GM19468 (cell line): Measurements from ENCODE around the gene LRBA.

ENCODE experiments used
- ATAC-seq: cut with Tn5 transposase; IDR thresholded peaks from one replicate; pipeline ENCODE4 v1.9.1; 2021; ENCODE audit warnings: mild to moderate bottlenecking, moderate library complexity, moderate number of reproducible peaks; ENCODE audit not compliant: unreplicated experiment; ENCODE audit errors: extremely low read depth

Gene LRBA

DNA sequence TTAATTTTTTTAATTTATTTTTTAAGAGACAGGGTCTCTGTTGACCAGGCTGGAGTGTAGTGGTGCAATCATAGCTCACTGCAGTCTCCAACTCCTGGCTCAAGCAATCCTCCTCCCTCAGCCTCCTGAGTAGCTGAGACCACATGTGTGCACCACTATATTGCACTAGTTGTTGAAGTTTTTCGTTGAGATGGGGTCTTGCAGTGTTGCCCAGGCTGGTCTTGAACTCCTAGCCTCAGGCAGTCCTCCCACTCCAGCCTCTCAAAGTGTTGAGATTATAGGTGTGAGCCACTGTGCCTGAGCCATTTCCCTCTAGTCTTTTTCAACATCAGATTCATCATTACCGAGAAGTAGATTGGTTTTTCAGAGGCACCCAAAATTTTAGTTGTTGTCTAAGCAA is 771.2 kb downstream of the LRBA start:
- ATAC-seq: no peak

DNA sequence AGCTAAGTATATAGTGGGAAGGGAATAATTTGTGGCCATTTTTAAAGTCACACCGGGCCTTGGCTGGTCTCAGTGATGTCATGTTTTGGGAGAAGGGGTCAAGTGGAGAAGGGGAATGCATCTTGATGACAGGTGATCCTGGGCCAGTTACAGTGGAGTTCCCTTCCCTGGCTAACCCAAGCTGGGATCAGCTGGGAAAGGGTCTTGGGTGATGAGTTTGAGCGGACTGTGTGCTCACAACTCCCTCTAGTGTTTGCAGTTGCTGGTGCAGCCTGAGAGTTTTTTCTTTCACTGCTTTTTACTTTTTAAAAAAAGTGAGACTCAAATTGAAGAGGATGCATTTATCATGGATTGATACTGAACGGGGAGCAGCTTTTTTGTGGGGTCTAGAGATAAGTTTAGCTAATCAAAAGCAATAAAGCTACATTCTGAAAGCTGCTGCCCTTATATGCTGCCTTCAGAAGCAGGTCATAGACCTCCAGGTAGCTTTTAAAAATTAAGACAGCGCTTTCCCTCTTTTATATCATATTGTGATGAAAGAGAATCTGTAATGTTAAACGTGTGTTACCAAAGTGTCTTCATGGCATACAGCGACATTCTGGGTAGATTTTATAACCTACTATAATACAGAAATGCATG is 772.1 kb downstream of the LRBA start:
- ATAC-seq: no peak

DNA sequence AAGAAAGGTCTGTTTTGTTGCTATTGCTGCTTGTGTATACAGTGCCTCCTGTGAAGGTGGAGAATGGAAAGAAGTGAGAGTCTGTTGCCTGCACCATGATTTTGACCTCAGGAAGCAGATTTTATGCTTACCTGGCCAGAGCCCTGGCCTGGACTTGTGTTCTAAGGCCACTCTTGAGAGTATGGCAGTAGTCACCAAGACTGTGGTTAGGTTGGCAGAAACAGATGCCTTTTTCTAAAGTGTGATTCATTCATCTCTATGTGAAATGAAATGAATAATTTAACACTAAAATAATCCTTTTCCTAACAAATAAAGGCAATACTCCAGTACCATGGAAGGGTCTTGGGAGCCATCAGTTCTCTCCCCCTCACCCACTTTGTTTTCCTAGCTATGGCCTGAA is 775.1 kb downstream of the LRBA start:
- no peak for ATAC-seq

DNA sequence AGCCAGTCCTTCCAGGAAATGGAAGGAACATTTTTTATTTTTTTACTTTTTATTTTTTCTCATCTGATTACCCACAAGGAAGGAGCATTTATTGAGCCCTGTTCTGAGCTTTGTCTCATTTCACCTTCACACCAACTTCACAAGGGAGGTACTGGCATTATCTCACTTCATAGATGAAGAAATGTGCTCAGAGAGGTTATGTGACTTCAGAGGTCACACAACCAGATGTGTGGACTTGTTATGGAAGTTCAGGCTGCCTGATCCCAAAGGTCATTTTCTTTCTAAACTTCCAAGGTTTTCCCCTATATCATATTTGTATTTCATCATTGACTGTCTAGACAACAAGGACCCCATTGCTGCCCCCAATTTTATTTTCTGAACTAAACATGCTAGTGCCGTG is 776.5 kb downstream of the LRBA start:
- ATAC-seq: no peak

DNA sequence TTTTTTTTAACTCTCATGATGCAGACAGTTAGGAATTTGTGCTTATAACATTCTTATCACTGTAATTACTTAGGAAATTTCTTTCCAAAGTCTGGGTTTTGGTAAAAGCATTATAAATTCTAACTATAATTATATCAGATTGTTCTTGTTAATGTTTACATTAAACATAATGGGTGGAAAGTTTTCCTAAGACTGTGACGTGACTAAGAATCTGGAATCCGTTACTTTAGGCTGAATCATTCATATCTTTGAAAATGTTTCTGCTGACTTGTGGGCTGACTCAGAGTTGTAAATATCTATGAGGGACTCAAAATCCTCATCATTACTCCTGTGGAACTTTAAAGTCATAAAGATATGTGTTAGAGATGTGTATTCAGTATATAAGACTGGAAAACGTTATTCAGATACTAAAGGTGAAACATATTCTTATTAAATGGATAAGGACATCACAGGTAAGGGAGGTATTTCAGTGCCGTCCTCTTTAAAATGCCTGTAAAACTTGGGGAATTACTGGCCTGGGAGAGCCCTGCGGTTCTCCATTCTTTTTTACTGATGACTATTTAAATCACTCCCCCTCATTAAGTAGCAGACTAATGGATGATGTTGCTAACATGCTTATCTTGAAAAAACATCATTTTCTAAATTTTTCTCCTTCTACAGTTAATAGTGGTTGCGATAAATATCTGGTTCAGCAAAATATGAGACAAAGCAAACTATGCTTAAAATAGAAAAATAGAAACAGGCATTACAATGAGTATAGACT is 777.8 kb downstream of the LRBA start:
- ATAC-seq: no peak

DNA sequence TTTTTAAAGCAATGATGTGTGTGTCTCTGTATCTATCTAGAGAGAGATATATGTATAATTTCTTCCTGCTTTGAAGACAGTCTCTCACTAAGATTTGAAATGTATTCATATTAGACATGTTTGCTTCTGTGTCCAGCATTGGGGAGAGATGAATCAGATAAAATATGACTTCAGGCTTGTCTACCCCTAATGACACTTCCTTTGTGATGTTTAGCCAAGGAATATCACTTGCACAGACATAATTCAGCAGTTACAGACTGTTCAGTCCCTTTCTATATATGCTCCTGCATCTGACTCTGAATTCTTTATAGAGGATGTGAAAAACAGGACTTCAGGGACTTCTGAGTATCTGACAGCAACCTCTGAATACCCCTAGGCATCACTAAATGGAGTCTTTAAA is 778.5 kb downstream of the LRBA start:
- no peak for ATAC-seq

DNA sequence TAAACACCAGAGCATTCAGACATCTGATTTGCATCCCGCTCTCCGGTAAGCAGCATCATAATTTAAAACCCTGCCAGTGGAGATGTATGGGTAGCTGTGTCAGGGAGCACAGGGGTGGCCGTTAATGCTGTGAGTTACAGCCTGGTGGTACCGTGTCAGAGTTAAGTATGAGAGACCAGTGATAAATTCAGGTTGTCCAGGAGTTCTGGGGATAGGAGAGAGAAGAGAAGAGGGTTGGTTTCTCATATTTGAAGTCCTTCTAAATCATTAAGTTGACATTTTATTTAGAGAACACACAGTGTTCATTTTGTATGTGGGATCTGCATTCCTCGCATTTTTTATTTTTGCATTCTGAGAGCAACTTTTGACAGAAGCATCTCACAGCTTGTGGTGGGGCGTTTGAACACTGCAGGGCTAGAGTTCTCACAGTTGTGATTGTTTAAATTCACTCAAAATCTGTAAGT is 779.2 kb downstream of the LRBA start:
- ATAC-seq: no peak

DNA sequence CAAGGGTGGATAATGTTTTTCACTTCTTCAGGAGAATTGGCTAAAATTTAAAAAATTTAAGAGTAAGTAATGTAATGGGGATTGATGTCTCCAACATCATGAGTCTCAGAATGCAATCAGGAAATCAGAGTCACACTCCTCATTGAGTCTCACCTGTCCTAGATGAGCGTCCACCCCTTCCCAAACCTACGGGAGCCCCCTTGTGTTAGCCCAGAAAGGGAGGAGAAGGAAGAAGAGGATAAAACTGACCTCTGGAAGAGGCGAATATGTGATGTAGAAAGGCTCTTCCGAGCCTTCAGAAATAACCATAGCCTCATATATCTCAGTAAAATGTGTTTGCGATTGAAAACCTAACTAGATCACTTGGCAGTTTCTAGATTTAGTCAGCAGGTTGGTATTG is 779.8 kb downstream of the LRBA start:
- ATAC-seq: no peak

DNA sequence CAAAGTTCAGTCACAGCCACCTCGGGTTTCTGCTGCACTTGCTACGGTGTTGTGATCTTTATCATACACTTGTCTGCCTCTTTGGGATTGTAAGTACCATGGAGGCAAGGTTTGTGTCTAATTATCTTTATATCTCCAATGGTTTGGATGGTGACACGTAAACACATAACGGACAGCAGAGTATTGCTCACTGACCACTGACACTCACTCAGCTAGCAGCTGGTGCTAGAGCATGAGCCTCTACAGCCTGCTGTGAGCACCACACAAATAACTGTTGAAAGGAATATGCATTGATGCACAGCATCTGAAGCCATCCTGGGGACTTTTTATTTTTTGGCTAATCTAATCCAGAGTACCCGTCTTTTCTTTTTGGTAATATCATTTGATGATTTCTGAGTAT is 780.8 kb downstream of the LRBA start:
- ATAC-seq: no peak

DNA sequence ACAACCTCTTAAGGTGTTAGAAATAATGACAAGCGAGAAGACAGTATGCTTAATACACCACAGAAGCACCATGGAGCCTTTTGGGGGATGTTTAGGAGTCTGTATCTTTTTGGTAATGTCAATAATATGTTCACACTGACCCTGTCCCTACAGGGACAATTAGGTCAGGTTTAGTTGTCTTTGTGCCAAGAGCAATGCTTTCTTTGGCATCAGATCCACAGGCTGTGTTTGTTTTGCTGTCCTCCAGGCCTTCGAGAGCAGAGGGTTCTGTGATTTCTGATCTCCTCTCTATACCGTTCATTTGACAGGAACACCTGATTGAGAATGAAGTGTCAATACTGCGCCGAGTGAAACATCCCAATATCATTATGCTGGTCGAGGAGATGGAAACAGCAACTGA is 783.1 kb downstream of the LRBA start:
- ATAC-seq: no peak

DNA sequence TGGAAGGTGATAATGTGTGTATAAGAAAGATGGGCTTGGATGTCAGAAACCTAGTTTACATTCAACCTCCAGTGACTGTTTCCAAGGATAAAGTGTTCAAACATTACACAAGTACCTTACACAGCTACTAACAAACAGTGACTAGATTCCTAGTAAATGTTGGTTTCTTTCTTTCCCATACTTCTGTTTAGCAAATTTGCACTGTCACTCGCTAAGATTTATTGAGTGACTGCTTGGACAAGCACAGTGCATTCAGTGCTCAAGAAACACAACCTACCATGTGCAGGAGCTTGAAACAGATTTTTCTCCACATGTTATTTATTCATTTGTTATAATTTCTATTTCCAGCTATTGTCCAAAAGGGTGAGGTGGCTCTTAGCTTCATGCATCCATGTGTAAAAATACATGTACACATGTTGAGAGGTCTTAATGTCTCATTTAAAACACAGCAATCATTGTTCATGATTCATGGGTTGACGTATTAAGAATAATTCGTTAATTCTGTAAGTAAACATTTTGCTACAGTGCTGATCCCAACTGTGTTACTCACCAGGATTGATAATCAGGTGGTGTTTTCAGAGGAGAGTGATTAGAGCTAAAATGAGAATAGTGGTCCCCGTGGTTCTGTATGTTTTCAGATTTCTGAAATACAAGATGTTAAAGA is 783.8 kb downstream of the LRBA start:
- ATAC-seq: no peak

DNA sequence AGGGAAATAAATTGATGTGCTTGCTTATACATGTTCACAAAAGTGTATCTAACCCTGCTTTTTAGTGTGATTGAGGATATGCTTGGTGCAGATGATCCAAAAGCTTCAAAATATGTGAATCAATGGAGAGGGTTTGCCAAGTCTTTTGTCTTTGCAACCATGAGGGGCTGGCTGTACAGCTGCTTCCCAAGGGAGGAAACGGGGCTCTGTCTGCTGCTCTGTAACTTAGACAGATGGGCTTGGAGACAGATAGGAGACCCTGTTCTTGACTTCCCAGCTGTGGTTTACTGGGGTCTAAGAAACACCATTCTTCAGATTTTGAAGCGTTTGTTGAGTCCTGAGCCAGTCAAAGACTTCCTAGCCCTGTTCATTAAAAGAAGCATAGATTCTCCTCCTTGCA is 784.5 kb downstream of the LRBA start:
- no peak for ATAC-seq

DNA sequence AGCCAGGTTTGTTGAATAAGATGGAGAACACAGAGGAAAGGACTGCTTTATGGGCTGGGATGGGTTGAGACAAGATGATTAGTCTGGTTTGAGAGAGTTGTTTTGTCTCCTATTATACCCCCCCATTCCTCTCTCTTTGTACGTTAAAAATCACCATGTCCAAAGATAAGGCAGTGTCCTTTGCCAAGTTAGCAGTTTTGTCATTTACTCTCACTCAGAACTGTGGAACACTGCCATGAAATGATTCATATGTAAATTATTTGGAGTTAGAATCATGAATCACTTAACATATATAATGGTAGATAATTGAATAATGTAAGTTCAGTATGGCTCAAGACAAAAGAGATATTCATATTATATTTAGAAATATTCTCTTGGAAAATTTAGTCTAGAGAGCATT is 785.6 kb downstream of the LRBA start:
- ATAC-seq: no peak

DNA sequence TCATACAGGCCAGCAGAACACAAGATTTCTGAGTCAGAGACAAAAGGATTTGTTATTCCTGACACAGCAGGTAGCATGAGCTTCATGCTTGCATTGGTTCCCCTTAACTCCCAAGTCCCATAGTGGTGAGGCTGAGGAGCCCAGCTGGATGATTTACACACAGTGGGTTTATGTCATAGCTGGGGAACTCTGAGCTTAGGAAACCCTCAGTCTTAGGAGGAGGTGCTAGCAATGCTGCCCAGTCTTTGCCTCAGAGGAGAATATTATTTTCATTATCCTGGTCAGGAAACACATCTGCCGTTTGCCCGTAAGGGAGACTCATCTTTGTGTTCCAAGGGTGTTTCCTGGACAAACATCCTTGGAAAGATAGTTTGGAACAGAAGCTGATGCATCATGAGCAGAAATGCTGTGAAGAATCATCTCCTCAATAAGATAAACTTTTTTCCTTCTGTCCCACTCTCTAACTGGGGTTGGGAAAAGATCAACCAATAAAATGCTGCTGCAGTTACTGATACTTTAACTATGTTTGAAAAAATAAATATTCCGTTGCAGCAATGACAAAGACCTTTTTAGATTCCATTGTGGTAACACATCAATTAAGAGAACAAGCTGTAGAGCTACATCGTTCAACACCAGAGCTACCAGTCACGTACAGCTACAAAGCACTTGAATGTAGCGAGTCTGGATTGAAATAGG is 790.0 kb downstream of the LRBA start:
- ATAC-seq: no peak

DNA sequence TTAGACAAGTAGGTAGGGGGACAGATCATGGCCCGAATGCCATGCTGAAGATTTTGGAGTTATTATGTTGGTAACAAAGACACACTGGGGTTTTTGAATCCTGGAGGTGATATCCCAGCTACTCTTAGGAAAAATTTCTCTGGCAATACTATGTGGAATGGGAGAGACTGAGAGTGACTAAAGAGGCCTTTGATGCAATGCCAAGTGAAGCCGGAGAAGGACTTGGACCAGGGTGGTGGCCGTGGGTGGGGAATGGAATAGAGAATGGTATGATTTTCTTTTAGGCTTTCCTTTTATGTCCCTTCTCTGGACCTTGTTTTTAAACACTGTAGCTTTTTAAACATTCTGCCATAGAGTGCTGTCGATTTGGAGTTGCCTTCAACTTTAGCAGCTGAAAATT is 795.2 kb downstream of the LRBA start:
- no peak for ATAC-seq

DNA sequence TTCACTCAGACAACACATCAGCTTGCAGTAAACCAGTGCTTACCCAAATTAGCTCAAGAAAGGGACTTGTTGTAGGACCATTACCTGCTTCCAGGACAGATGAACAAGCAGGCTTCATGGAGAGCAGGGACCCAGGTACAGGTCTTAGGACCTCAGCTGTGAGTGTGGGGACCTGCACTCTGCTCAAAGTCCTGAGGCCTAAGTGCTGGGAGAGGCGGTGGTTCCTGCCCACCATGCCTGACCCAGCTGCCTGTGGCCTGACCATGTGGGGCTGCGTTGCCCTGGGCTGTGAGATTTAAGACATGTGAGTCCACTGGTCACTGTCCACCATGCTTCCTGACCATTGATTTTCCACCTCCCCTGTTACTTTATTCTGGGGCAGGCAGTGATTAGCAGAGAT is 796.6 kb downstream of the LRBA start:
- ATAC-seq: no peak

DNA sequence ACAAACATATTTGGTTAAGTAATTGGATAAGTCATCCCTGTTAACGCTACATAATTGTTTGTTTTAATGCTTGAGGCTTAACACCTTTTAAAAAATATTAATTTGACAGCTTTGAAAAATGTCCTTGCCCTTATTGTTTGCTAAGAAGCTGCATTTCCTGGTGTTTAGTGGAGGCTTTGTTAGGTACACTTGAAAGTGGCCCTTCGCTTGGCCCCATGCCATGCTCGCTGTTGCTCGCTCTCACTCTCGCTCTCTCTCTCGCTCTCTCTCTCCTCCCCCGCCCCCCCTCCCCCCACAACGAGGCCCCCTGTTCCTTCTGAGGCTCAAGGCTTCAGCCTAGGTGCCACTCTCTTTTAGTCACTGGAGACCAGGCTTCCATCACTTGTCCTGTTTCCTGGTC is 797.3 kb downstream of the LRBA start:
- ATAC-seq: no peak

DNA sequence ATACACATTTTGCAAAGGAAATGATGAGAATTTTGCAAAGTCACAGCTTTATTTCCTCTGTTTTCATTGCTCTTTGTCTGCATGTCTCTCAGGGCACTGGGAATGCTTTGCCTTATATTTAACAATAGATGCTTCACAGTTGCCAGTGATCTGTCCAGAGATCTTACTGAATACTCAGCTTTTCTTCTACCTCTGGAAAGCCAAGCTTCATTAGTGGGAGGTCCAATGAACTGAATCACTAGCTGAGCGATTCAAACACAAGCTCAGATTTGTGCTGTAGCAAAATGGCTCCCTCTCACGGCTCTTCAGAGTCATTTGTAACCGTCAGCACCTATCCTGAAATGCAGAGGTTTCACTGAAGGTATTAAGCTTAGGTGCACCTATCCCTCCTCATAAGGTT is 797.9 kb downstream of the LRBA start:
- no peak for ATAC-seq

DNA sequence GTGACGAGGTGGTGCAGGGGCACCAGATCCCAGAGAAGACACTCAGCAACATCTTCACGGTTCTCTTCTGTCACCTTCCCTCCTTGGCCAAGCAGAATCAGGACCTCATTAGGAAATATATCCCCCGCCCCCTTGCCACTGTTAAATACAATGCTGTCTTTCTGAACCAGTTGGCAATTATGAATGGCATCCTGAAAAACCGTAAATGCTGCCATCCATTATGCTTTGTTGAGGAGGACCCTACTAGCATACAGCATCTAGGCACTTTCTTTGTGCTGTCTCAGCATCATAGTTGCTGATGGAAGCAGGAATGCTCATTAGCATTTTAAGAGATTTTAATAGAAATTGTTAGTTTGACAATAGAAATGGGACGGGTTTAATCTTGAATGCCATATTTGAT is 798.4 kb downstream of the LRBA start:
- ATAC-seq: no peak

DNA sequence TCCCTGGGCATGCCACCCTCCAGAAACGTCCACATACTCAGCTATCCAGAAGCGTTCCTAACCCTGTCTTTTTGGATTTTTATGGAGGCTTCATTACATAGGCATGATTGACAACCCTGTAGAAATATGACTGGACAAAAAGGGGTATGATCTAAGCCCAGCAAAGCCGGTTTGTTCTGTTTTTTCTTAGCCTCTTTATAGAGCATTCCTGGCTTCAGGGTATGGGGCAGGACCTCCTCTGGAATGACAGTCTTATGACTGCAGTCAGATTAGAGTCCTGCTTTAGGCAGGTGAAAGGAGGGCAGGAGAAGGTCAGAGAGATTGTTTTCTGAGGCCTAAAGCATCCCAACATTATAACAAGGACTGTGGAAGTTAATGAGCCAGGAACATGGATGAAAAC is 799.5 kb downstream of the LRBA start:
- ATAC-seq: no peak
